Endothelial cell of umbilical vein (primary cell): ENCODE measurements around the gene SLC6A20. TPM values are rescaled to one million over a fixed set of nuclear protein-coding genes. Genes with fewer than 3 reads are reported as not detected.

Experiments used
- BruUV-seq: library from RNA; stranded (reverse); fragments of 400-500 nt; replicated peaks from 2 replicates; lab custom pipeline; 2021; lab: Mats Ljungman, UMichigan
- CTCF ChIA-PET: fragments of 300-600, 350-600 bp; sonication (Branson Sonifier 250); formaldehyde crosslinking; loops from one replicate; lab custom pipeline; 2021; ENCODE audit warnings: antibody characterized with exemption, inconsistent platforms; lab: Charles Lee
- POLR2A ChIA-PET: fragments of 300-600, 350-600 bp; sonication (Branson Sonifier 250); formaldehyde crosslinking; loops from one replicate; lab custom pipeline; 2021; ENCODE audit warnings: antibody characterized with exemption, inconsistent platforms; lab: Charles Lee
- DNase-seq: peaks from one replicate; pipeline ENCODE4 v3.0.0-alpha.2; 2011; ENCODE audit warnings: low read depth, low spot score
- FAIRE-seq: peaks from 2 replicates; lab custom pipeline; 2011; peaks lifted over from hg19 to GRCh38; lab: Jason Lieb, UNC
- H2AFZ ChIP-seq: 2 replicates; pipeline ENCODE4 v1.6.0; 2012; ENCODE audit warnings: low read depth, low read length, control low read depth, inconsistent platforms
- H3K27ac ChIP-seq: 2 replicates; pipeline ENCODE4 v1.5.1; 2011; ENCODE audit warnings: low read depth, mild to moderate bottlenecking, control low read depth, low read length, moderate library complexity; ENCODE audit not compliant: insufficient read depth
- H3K27me3 ChIP-seq, 2 experiments: 2 replicates each; pipeline versions ENCODE4 v1.6.0 to v1.6.1; 2011; ENCODE audit warnings: low read length in 2 of 2, mixed read lengths in 1 of 2; ENCODE audit not compliant: control insufficient read depth in 2 of 2, insufficient read depth in 2 of 2
- H3K36me3 ChIP-seq, 2 experiments: 2 replicates in 1 of 2; 3 replicates in 1 of 2; pipeline ENCODE4 v1.5.1; 2011; ENCODE audit warnings: low read length in 2 of 2, mild to moderate bottlenecking in 1 of 2, moderate library complexity in 1 of 2; ENCODE audit not compliant: control insufficient read depth in 2 of 2, insufficient read depth in 2 of 2; ENCODE audit errors: extremely low read depth in 1 of 2
- H3K4me1 ChIP-seq: 3 replicates; pipeline ENCODE4 v1.5.1; 2011; ENCODE audit warnings: mild to moderate bottlenecking, low read length; ENCODE audit not compliant: control insufficient read depth, insufficient read depth; ENCODE audit errors: extremely low read depth
- H3K4me2 ChIP-seq: 2 replicates; pipeline ENCODE4 v1.6.1; 2011; ENCODE audit warnings: low read length, control low read depth, mixed read lengths; ENCODE audit not compliant: insufficient read depth
- H3K4me3 ChIP-seq, 3 experiments: fragments of 200-600 bp in 1 of 3; sonication (generic), shearing (Covaris generic) in 1 of 3; replicated peaks in 1 of 3; 2 replicates each; pipeline ENCODE4 v1.5.1; 2011 to 2016; ENCODE audit warnings: control low read depth in 3 of 3, low read length in 3 of 3, mild to moderate bottlenecking in 2 of 3, inconsistent platforms in 1 of 3, low read depth in 1 of 3, moderate library complexity in 1 of 3; ENCODE audit not compliant: insufficient read depth in 1 of 3
- H3K79me2 ChIP-seq: 2 replicates; pipeline ENCODE4 v1.6.0; 2012; ENCODE audit warnings: low read length, inconsistent platforms; ENCODE audit not compliant: control insufficient read depth, insufficient read depth
- H3K9ac ChIP-seq: replicated peaks from 2 replicates; pipeline ENCODE3; 2011; ENCODE audit warnings: low read length, control low read depth; ENCODE audit not compliant: insufficient read depth; ENCODE audit errors: extremely low read depth
- H3K9me1 ChIP-seq: replicated peaks from 3 replicates; pipeline ENCODE4 v1.6.0; 2011; ENCODE audit warnings: mild to moderate bottlenecking, low read length; ENCODE audit not compliant: control insufficient read depth, insufficient read depth; ENCODE audit errors: extremely low read depth
- H3K9me3 ChIP-seq: replicated peaks from 2 replicates; pipeline ENCODE4 v1.5.1; 2012; ENCODE audit warnings: low read length, inconsistent platforms; ENCODE audit not compliant: control insufficient read depth, insufficient read depth
- H4K20me1 ChIP-seq: replicated peaks from 2 replicates; pipeline ENCODE3; 2011; ENCODE audit warnings: mild to moderate bottlenecking, low read length; ENCODE audit not compliant: control insufficient read depth, insufficient read depth; ENCODE audit errors: extremely low read depth
- CTCF ChIP-seq, 2 donors: IDR thresholded peaks; 1 replicate in 1 of 2; 2 replicates in 1 of 2; pipeline ENCODE4 v1.5.1; 2011; ENCODE audit warnings: low read length in 2 of 2, mild to moderate bottlenecking in 2 of 2, moderate library complexity in 2 of 2, control low read depth in 1 of 2, inconsistent platforms in 1 of 2, low read depth in 1 of 2; ENCODE audit not compliant: insufficient read depth in 1 of 2; ENCODE audit errors: extremely low read depth in 1 of 2
- EZH2 ChIP-seq: IDR thresholded peaks from 2 replicates; pipeline ENCODE4 v1.6.1; 2012; ENCODE audit warnings: borderline replicate concordance, low read depth, mild to moderate bottlenecking, moderate library complexity, low read length, inconsistent platforms; ENCODE audit not compliant: severe bottlenecking
- FOS ChIP-seq: IDR thresholded peaks from 2 replicates; pipeline ENCODE4 v1.6.1; 2011; ENCODE audit warnings: mild to moderate bottlenecking, low read length, moderate library complexity, borderline replicate concordance; ENCODE audit not compliant: insufficient read depth
- GATA2 ChIP-seq: IDR thresholded peaks from 2 replicates; pipeline ENCODE4 v1.7.0; 2011; ENCODE audit warnings: low read depth, mild to moderate bottlenecking, moderate library complexity, mixed read lengths, low read length; ENCODE audit not compliant: insufficient read length, insufficient read depth
- MAX ChIP-seq: IDR thresholded peaks from 2 replicates; pipeline ENCODE4 v1.6.1; 2011; ENCODE audit not compliant: insufficient read depth, insufficient read length
- MYC ChIP-seq: IDR thresholded peaks from one replicate; pipeline ENCODE4 v1.6.1; 2011; ENCODE audit warnings: mild to moderate bottlenecking, low read depth, low read length
- POLR2AphosphoS5 ChIP-seq: IDR thresholded peaks from 2 replicates; pipeline ENCODE4 v1.6.1; 2012; ENCODE audit warnings: low read depth, mild to moderate bottlenecking, control low read depth, low read length, moderate library complexity; ENCODE audit not compliant: insufficient read depth
- dilution Hi-C: fragments of 300-500 bp; cut with MboI; formaldehyde crosslinking; loops from one replicate; pipeline ENCODE4 v1.15.0; 2019; ENCODE audit warnings: low sequenced_read_pairs; ENCODE audit not compliant: extremely low pct_ligation_motif_present
- intact Hi-C: fragments of 100-400 bp; cut with micrococcal nuclease; formaldehyde crosslinking; loops from one replicate; pipeline ENCODE4 v1.10.0; 2022
- polyA plus RNA-seq, 4 experiments: library from polyadenylated mRNA; depleted of rRNA in 3 of 4; stranded (reverse) in 3 of 4; unstranded in 1 of 4; fragments of >200 nt; gene quantifications; 2 replicates each; pipeline versions ENCODE4 v1.2.1 to v1.2.3, GENCODE V29; 2011 to 2012; ENCODE audit warnings: missing spikeins in 1 of 4
- total RNA-seq: library from RNA; stranded (reverse); gene quantifications from 2 replicates; pipeline ENCODE4 v1.2.3, GENCODE V29; 2021

SLC6A20 gene
- total and polyA plus RNA-seq, 2 donors (not counting 3 experiments of a cell fraction or from before 2014, with no cell fraction given): not detected

GRCh38 chr3:45741247-45741646 is 55.1 kb downstream of the SLC6A20 start:
- CTCF ChIA-PET: no interaction called here
- no peak for FAIRE-seq
- dilution Hi-C loops: no loop called here

GRCh38 chr3:45739991-45740390 is 56.3 kb downstream of the SLC6A20 start:
- H3K27ac ChIP-seq: no peak overlapping the region
- H2AFZ ChIP-seq: no peak overlapping the region
- H3K36me3 ChIP-seq: peaks cover 17 to 19% of the 10 kb centered on the region in 2 experiments
- no peaks in the 10 kb centered on the region for H3K4me1 ChIP-seq
- DNase-seq: no peak
- H3K4me2 ChIP-seq: no peak overlapping the region
- no peaks in the 10 kb centered on the region for H3K9me1 ChIP-seq
- H3K9ac ChIP-seq: no peak overlapping the region
- ChIA-PET POLR2A (no interaction called here), CTCF (no interaction called here)
- no peaks in the 10 kb centered on the region for H3K27me3 ChIP-seq
- TF ChIP-seq MYC (no peak), CTCF (IDR thresholded peaks at IDR 0.05; ENCODE audit: extremely low read depth in 1 of 2, insufficient read depth in 1 of 2, low read depth in 1 of 2, low read length in 2 of 2) (no peak), POLR2AphosphoS5 (no peak), MAX (no peak)
- no peak for FAIRE-seq
- no peaks in the 10 kb centered on the region for H3K9me3 ChIP-seq
- no peaks in the 10 kb centered on the region for H3K79me2 ChIP-seq
- no peaks in the 10 kb centered on the region for H4K20me1 ChIP-seq
- intact Hi-C loops (loop anchor here (5.0 kb wide), 1 partner anchor 228 kb away; no protein-coding TSS in a partner anchor), dilution Hi-C loops (no loop called here)
- BruUV-seq: no TSS peak
- no peak overlapping the region for H3K4me3 ChIP-seq

More at GRCh38 chr3:45741247-45741646, 55.1 kb downstream of the SLC6A20 start:
- BruUV-seq: no TSS peak
- Histone ChIP-seq H3K27ac (no peak overlapping the region), H2AFZ (no peak overlapping the region), H3K79me2 (no peaks in the 10 kb centered on the region), H3K27me3 (no peaks in the 10 kb centered on the region), H3K4me1 (no peaks in the 10 kb centered on the region), H3K4me3 (no peak overlapping the region), H3K9ac (no peak overlapping the region), H3K9me3 (no peaks in the 10 kb centered on the region), H3K4me2 (no peak overlapping the region), H3K36me3 (peaks cover 16 to 24% of the 10 kb centered on the region in 2 experiments), H4K20me1 (no peaks in the 10 kb centered on the region), H3K9me1 (no peaks in the 10 kb centered on the region)
- TF ChIP-seq MAX (no peak), GATA2 (no peak), FOS (no peak), EZH2 (no peak)
- DNase-seq: no peak
- POLR2A ChIA-PET: no interaction called here
- intact Hi-C loops: loop anchor here (5.0 kb wide), 1 partner anchor 229 kb away; no protein-coding TSS in a partner anchor
